Esophagus squamous epithelium (tissue), 5 donors: ENCODE results near the gene MYOD1. TPM values are rescaled to one million over a fixed set of nuclear protein-coding genes. Genes with fewer than 3 reads are reported as not detected.

Experiments
- DNase-seq: peaks from one replicate; lab custom pipeline; 2025; lab: John Stamatoyannopoulos, UW
- H3K27ac ChIP-seq, 4 donors: fragments of 200-600 bp; sonication (generic); one replicate each; pipeline ENCODE4 v1.5.1; 2016 to 2019; ENCODE audit warnings: mild to moderate bottlenecking in 1 of 4
- H3K27me3 ChIP-seq, 4 donors: fragments of 200-600 bp; sonication (generic); 1 replicate in 3 of 4; 2 replicates in 1 of 4; pipeline versions ENCODE4 v1.5.1 to v1.6.0; 2017 to 2021; ENCODE audit warnings: antibody characterized with exemption in 1 of 4
- H3K36me3 ChIP-seq, 3 donors: fragments of 200-600 bp; sonication (generic); one replicate each; pipeline ENCODE4 v1.5.1; 2016 to 2019
- H3K4me1 ChIP-seq, 3 donors: fragments of 200-600 bp; sonication (generic); one replicate each; pipeline ENCODE4 v1.5.1; 2017 to 2019
- H3K4me3 ChIP-seq, 4 donors: fragments of 200-600 bp; sonication (generic); 1 replicate in 3 of 4; 2 replicates in 1 of 4; pipeline ENCODE4 v1.5.1; 2016 to 2019; ENCODE audit warnings: mild to moderate bottlenecking in 2 of 4, moderate library complexity in 1 of 4
- H3K9me3 ChIP-seq, 3 donors: fragments of 200-600 bp; sonication (generic); one replicate each; pipeline ENCODE4 v1.5.1; 2016 to 2019
- CTCF ChIP-seq, 6 experiments: fragments of 450-650 bp in 4 of 6; fragments of 200-600 bp in 2 of 6; sonication (generic) in 2 of 6; IDR thresholded peaks; one replicate each; pipeline ENCODE4 v1.5.1; 2016 to 2019; ENCODE audit warnings: antibody characterized with exemption in 6 of 6, mild to moderate bottlenecking in 4 of 6, moderate library complexity in 4 of 6
- POLR2A ChIP-seq, 4 donors: fragments of 450-650 bp; IDR thresholded peaks; one replicate each; pipeline ENCODE4 v1.6.1; 2017; ENCODE audit warnings: antibody characterized with exemption in 4 of 4, mild to moderate bottlenecking in 4 of 4, moderate library complexity in 3 of 4
- WGBS, 2 donors: methylation state at CpG; one replicate each; pipeline ENCODE4 v1.1.5; 2018; 5-methylcytosine and 5-hydroxymethylcytosine counted together
- intact Hi-C: fragments of 100-400 bp; cut with DNase I; formaldehyde crosslinking; loops from one replicate; pipeline ENCODE4 v1.15.0; 2022
- total RNA-seq, 4 donors: library from RNA; depleted of rRNA; stranded (reverse); fragments of >200 nt; gene quantifications; one replicate each; pipeline ENCODE4 v1.1.0, GENCODE V29; 2016
- donor health status: DM: yes; HTN: yes; CAD: no.

The MYOD1 gene
- total RNA-seq, 4 donors from 2014 or later, result not detected

GRCh38 chr11:17691550-17691949, 27.8 kb upstream of the MYOD1 start:
- no peak for DNase-seq
- Histone ChIP-seq H3K27ac (no peak overlapping the region), H3K9me3 (no peaks in the 10 kb centered on the region), H3K27me3 (peaks cover 0 to 82% (median 2%) of the 10 kb centered on the region in 4 donors), H3K4me1 (peaks cover 0 to 6% (median 0%) of the 10 kb centered on the region in 3 donors), H3K36me3 (no peaks in the 10 kb centered on the region), H3K4me3 (no peak overlapping the region)
- intact Hi-C loops, result no loop called here
- 30 to 52% methylated on average over 2 of the region's 2 CpGs for WGBS, 2 donors
- no peak for TF ChIP-seq CTCF (IDR thresholded peaks at IDR 0.05)
- TF ChIP-seq POLR2A (IDR thresholded peaks at IDR 0.05), result no peak

GRCh38 chr11:17691976-17692375, 27.4 kb upstream of the MYOD1 start:
- 40 to 47% methylated on average over 5 to 10 of the region's 10 CpGs for WGBS, 2 donors
- intact Hi-C loops, result no loop called here
- H3K27me3 ChIP-seq, result peaks cover 0 to 85% (median 2%) of the 10 kb centered on the region in 4 donors
- H3K4me3 ChIP-seq, result no peak overlapping the region
- H3K9me3 ChIP-seq, result no peaks in the 10 kb centered on the region
- no peak overlapping the region for H3K27ac ChIP-seq
- DNase-seq, result no peak
- TF ChIP-seq POLR2A (IDR thresholded peaks at IDR 0.05) (no peak), CTCF (IDR thresholded peaks at IDR 0.05) (no peak)
- H3K36me3 ChIP-seq, result no peaks in the 10 kb centered on the region
- H3K4me1 ChIP-seq, result peaks cover 0 to 6% (median 0%) of the 10 kb centered on the region in 3 donors

GRCh38 chr11:17692931-17693330, 26.4 kb upstream of the MYOD1 start:
- no peak for TF ChIP-seq CTCF (IDR thresholded peaks at IDR 0.05)
- no peak for TF ChIP-seq POLR2A (IDR thresholded peaks at IDR 0.05)

GRCh38 chr11:17693531-17693930, 25.8 kb upstream of the MYOD1 start:
- TF ChIP-seq POLR2A (IDR thresholded peaks at IDR 0.05), result no peak
- TF ChIP-seq CTCF (IDR thresholded peaks at IDR 0.05), result no peak
- no peaks in the 10 kb centered on the region for H3K36me3 ChIP-seq
- 56 to 72% methylated on average over 4 of the region's 4 CpGs for WGBS, 2 donors
- no peak overlapping the region for H3K4me3 ChIP-seq
- H3K9me3 ChIP-seq, result no peaks in the 10 kb centered on the region
- no peak overlapping the region for H3K27ac ChIP-seq
- peaks cover 0 to 83% (median 2%) of the 10 kb centered on the region in 4 donors for H3K27me3 ChIP-seq
- no peak for DNase-seq
- intact Hi-C loops, result no loop called here
- peaks cover 0 to 6% (median 0%) of the 10 kb centered on the region in 3 donors for H3K4me1 ChIP-seq

More at GRCh38 chr11:17692931-17693330, 26.4 kb upstream of the MYOD1 start:
- 73 to 82% methylated on average over 6 to 7 of the region's 7 CpGs for WGBS, 2 donors
- intact Hi-C loops, result no loop called here
- Histone ChIP-seq H3K4me1 (peaks cover 0 to 6% (median 0%) of the 10 kb centered on the region in 3 donors), H3K27ac (no peak overlapping the region), H3K27me3 (peaks cover 0 to 88% (median 2%) of the 10 kb centered on the region in 4 donors), H3K4me3 (no peak overlapping the region), H3K9me3 (no peaks in the 10 kb centered on the region), H3K36me3 (no peaks in the 10 kb centered on the region)
- DNase-seq, result no peak

- no peak overlapping the region for H3K4me3 ChIP-seq
- peaks cover 0 to 6% (median 0%) of the 10 kb centered on the region in 3 donors for H3K4me1 ChIP-seq
- 69 to 88% methylated on average over 10 of the region's 10 CpGs for WGBS, 2 donors
- no peak for DNase-seq
- no peaks in the 10 kb centered on the region for H3K9me3 ChIP-seq
- intact Hi-C loops, result no loop called here
- H3K27ac ChIP-seq, result no peak overlapping the region
- peaks cover 0 to 81% (median 2%) of the 10 kb centered on the region in 4 donors for H3K27me3 ChIP-seq
- H3K36me3 ChIP-seq, result no peaks in the 10 kb centered on the region
- TF ChIP-seq POLR2A (IDR thresholded peaks at IDR 0.05) (no peak), CTCF (IDR thresholded peaks at IDR 0.05) (no peak)
Measured at GRCh38 chr11:17694494-17695110, 24.8 kb upstream of the MYOD1 start.
